K562 (cell line): ENCODE results near the gene LRRK1. TPM values are rescaled to one million over a fixed set of nuclear protein-coding genes. Genes with fewer than 3 reads are reported as not detected.

ENCODE experiments used
- BDP1 ChIP-seq: IDR thresholded peaks from 3 replicates; pipeline ENCODE4 v1.6.1; 2011; ENCODE audit not compliant: insufficient read length, insufficient read depth
- ERF ChIP-seq: fragments of 450-650 bp; formaldehyde crosslinking; IDR thresholded peaks from 2 replicates; pipeline ENCODE4 v1.4.0; 2020; ENCODE audit warnings: mild to moderate bottlenecking, mixed read lengths
- RFX1 ChIP-seq: fragments of 450-650 bp; IDR thresholded peaks from 2 replicates; pipeline ENCODE4 v1.6.1; 2016; ENCODE audit warnings: mild to moderate bottlenecking, moderate library complexity
- ZNF140 ChIP-seq: fragments of 250-450 bp; sonication (Bioruptor Pico); IDR thresholded peaks from 2 replicates; pipeline ENCODE4 v1.8.0; 2021; ENCODE audit warnings: moderate library complexity, mild to moderate bottlenecking, inconsistent platforms
- polyA plus RNA-seq, 8 experiments: library from polyadenylated mRNA; depleted of rRNA in 4 of 8; stranded (reverse) in 5 of 8; unstranded in 3 of 8; fragments of >200 nt; fragmentation: Nextera tagmentation in 2 of 8; fragmentation: Illumina TruSeq in 1 of 8; extraction: Ambion mirVana in 2 of 8; extraction: Trizol in 1 of 8; gene quantifications; 2 replicates each; pipeline versions ENCODE4 v1.2.1 to v1.2.3, GENCODE V29; 2011 to 2014; ENCODE audit warnings: inconsistent platforms in 1 of 8, missing spikeins in 1 of 8
- total RNA-seq, 7 experiments: library from RNA; depleted of rRNA in 6 of 7; stranded (reverse); fragments of >200 nt in 6 of 7; fragmentation: Illumina TruSeq in 2 of 7; extraction: Trizol in 2 of 7; gene quantifications; 2 replicates each; pipeline versions ENCODE4 v1.2.1 to v1.2.3, GENCODE V29; 2011 to 2021; ENCODE audit warnings: low replicate concordance in 1 of 7
- TF ChIP-seq, protein P1 (sequence below): IDR thresholded peaks from 2 replicates; pipeline ENCODE4 v1.6.1; 2016; ENCODE audit warnings: missing genetic modification characterization, missing compliant biosample characterization
- TF ChIP-seq, protein P2 (sequence below): fragments of 250-450 bp; sonication (Bioruptor Pico); IDR thresholded peaks from 2 replicates; pipeline ENCODE4 v1.5.0; 2022; ENCODE audit warnings: mild to moderate bottlenecking
- TF ChIP-seq, protein P3 (sequence below): fragments of 200-800 bp; sonication (Bioruptor generic); IDR thresholded peaks from 2 replicates; pipeline ENCODE4 v1.6.1; 2017; ENCODE audit warnings: missing genetic modification characterization, missing compliant biosample characterization

LRRK1 gene
- total and polyA plus RNA-seq, 9 of the 15 experiments (the other 6 are each of a cell fraction or from before 2014, with no cell fraction given): 0.01 to 1.5 (median 0.11) TPM

DNA sequence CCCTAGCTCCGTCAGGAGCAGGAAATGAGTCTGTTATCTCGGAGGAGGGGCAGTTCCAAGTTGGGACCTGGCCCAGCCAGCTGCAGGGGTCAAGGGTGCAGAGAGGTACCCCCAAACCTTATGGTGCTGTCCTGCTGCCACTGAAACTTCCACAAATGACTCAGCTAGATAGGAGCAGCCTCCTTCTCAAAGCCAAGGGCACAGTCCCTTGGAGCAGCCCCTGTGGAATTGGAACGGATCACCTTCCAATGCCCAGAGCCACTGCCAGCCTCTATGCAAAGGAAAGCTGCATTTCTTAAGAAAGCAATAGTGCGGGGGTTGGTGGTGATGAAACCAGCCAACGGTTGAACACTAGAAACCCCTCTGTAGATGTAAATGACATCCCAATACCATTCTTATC is 19.6 kb upstream of the LRRK1 start (continued):
- TF ChIP-seq, protein P1, sequence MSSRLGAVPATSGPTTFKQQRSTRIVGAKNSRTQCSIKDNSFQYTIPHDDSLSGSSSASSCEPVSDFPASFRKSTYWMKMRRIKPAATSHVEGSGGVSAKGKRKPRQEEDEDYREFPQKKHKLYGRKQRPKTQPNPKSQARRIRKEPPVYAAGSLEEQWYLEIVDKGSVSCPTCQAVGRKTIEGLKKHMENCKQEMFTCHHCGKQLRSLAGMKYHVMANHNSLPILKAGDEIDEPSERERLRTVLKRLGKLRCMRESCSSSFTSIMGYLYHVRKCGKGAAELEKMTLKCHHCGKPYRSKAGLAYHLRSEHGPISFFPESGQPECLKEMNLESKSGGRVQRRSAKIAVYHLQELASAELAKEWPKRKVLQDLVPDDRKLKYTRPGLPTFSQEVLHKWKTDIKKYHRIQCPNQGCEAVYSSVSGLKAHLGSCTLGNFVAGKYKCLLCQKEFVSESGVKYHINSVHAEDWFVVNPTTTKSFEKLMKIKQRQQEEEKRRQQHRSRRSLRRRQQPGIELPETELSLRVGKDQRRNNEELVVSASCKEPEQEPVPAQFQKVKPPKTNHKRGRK (tag): no peak
- no peak for TF ChIP-seq ZNF140
- no peak for TF ChIP-seq RFX1
- TF ChIP-seq, protein P2, sequence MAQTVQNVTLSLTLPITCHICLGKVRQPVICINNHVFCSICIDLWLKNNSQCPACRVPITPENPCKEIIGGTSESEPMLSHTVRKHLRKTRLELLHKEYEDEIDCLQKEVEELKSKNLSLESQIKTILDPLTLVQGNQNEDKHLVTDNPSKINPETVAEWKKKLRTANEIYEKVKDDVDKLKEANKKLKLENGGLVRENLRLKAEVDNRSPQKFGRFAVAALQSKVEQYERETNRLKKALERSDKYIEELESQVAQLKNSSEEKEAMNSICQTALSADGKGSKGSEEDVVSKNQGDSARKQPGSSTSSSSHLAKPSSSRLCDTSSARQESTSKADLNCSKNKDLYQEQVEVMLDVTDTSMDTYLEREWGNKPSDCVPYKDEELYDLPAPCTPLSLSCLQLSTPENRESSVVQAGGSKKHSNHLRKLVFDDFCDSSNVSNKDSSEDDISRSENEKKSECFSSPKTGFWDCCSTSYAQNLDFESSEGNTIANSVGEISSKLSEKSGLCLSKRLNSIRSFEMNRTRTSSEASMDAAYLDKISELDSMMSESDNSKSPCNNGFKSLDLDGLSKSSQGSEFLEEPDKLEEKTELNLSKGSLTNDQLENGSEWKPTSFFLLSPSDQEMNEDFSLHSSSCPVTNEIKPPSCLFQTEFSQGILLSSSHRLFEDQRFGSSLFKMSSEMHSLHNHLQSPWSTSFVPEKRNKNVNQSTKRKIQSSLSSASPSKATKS (CRISPR knock-in tag): no peak
- no peak for TF ChIP-seq ERF (CRISPR knock-in tag)
- TF ChIP-seq BDP1: no peak
- TF ChIP-seq, protein P3, sequence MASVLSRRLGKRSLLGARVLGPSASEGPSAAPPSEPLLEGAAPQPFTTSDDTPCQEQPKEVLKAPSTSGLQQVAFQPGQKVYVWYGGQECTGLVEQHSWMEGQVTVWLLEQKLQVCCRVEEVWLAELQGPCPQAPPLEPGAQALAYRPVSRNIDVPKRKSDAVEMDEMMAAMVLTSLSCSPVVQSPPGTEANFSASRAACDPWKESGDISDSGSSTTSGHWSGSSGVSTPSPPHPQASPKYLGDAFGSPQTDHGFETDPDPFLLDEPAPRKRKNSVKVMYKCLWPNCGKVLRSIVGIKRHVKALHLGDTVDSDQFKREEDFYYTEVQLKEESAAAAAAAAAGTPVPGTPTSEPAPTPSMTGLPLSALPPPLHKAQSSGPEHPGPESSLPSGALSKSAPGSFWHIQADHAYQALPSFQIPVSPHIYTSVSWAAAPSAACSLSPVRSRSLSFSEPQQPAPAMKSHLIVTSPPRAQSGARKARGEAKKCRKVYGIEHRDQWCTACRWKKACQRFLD (CRISPR knock-in tag): no peak
- TF ChIP-seq, all 486 proteins: peak for 0
